ENCODE results near the gene ARFIP1. TPM values are rescaled to one million over a fixed set of nuclear protein-coding genes. Genes with fewer than 3 reads are reported as not detected.
A peak's percentile ranks its signal among the peaks of the same experiment; 100 is the strongest.

ARFIP1 gene
- total and polyA plus RNA-seq, 9 of the 15 experiments (the other 6 are each of a cell fraction or from before 2014, with no cell fraction given), result 14.1 to 25.1 (median 20.9) TPM

- TF ChIP-seq C11orf30 (IDR thresholded peaks at IDR 0.05; ENCODE audit: low read depth) (no peak), ZNF217 (CRISPR knock-in tag; IDR thresholded peaks at IDR 0.05) (no peak), HDAC2 (IDR thresholded peaks at IDR 0.05) (no peak), ATF3 (IDR thresholded peaks at IDR 0.05) (peak; percentile 29; the same call in 1 of the 2 replicates), ATF3 (CRISPR knock-in tag; conservative IDR thresholded peaks at IDR 0.05) (no peak)
- BruUV-seq (replicated peaks), result no TSS peak
- FAIRE-seq, result no peak
- Histone ChIP-seq H3K4me2 (ENCODE audit: insufficient read depth, low read length) (no peak overlapping the region), H3K9me3 (replicated peaks; ENCODE audit: control insufficient read depth, insufficient read depth, low read depth, low read length) (no peaks in the 10 kb centered on the region), H3K27me3 (ENCODE audit: control insufficient read depth in 2 of 2, insufficient read depth in 2 of 2, low read length in 2 of 2) (peaks cover 2 to 27% of the 10 kb centered on the region in 2 experiments; a peak in 3 of 5 replicates), H3K27ac (ENCODE audit: extremely low read depth, low read depth, low read length) (no peak overlapping the region), H3K4me3 (no peak overlapping the region), H2AFZ (ENCODE audit: low read depth, low read length) (no peak overlapping the region), H3K9me1 (ENCODE audit: control insufficient read depth, insufficient read depth, low read length) (no peaks in the 10 kb centered on the region), H4K20me1 (replicated peaks; ENCODE audit: control insufficient read depth, insufficient read depth, low read length) (peaks cover 4% of the 10 kb centered on the region; the same call in 1 of the 2 replicates), H3K4me1 (replicated peaks in 1 of 2; ENCODE audit: control insufficient read depth in 2 of 2, insufficient read depth in 2 of 2, low read length in 2 of 2) (peaks cover 7 to 18% of the 10 kb centered on the region in 2 experiments), H3K79me2 (ENCODE audit: control insufficient read depth, insufficient read depth, low read length) (no peaks in the 10 kb centered on the region), H3K36me3 (ENCODE audit: control insufficient read depth, insufficient read depth, low read length) (no peaks in the 10 kb centered on the region), H3K9ac (ENCODE audit: insufficient read depth in 1 of 2, low read depth in 2 of 2, low read length in 2 of 2) (no peak overlapping the region)
- ChIA-PET CTCF (ENCODE audit: low intra/inter-chr PET ratio) (no interaction called here), POLR2A (no interaction called here)
- no peak for ATAC-seq
- WGBS (ENCODE audit: insufficient coverage, low coverage, missing lambda C conversion rate), result 0% methylated on average over 1 of the region's 1 CpG
- in situ Hi-C loops (cut with MboI) (no loop called here), intact Hi-C loops (cut with micrococcal nuclease) (no loop called here)
- DNase-seq (ENCODE audit: extremely low read depth in 1 of 4, low spot score in 3 of 4), result no peak
Observed at GRCh38 chr4:152954741-152955140, 175.0 kb downstream of the ARFIP1 start.

- Histone ChIP-seq H3K79me2 (ENCODE audit: control insufficient read depth, insufficient read depth, low read length) (no peaks in the 10 kb centered on the region), H3K4me3 (no peak overlapping the region), H3K27ac (ENCODE audit: extremely low read depth, low read depth, low read length) (no peak overlapping the region), H3K9ac (ENCODE audit: insufficient read depth in 1 of 2, low read depth in 2 of 2, low read length in 2 of 2) (no peak overlapping the region), H3K27me3 (ENCODE audit: control insufficient read depth in 2 of 2, insufficient read depth in 2 of 2, low read length in 2 of 2) (peaks cover 0 to 15% of the 10 kb centered on the region in 2 experiments; a peak in 2 of 5 replicates), H4K20me1 (replicated peaks; ENCODE audit: control insufficient read depth, insufficient read depth, low read length) (no peaks in the 10 kb centered on the region), H3K9me1 (ENCODE audit: control insufficient read depth, insufficient read depth, low read length) (no peaks in the 10 kb centered on the region), H3K4me2 (ENCODE audit: insufficient read depth, low read length) (no peak overlapping the region), H3K4me1 (replicated peaks in 1 of 2; ENCODE audit: control insufficient read depth in 2 of 2, insufficient read depth in 2 of 2, low read length in 2 of 2) (peaks cover 7 to 18% of the 10 kb centered on the region in 2 experiments), H2AFZ (ENCODE audit: low read depth, low read length) (no peak overlapping the region), H3K36me3 (ENCODE audit: control insufficient read depth, insufficient read depth, low read length) (no peaks in the 10 kb centered on the region), H3K9me3 (replicated peaks; ENCODE audit: control insufficient read depth, insufficient read depth, low read depth, low read length) (no peaks in the 10 kb centered on the region)
- intact Hi-C loops (cut with micrococcal nuclease), result no loop called here
- in situ Hi-C loops (cut with MboI), result no loop called here
- 3% methylated on average over 2 of the region's 2 CpGs for WGBS (ENCODE audit: insufficient coverage, low coverage, missing lambda C conversion rate)
- no peak for DNase-seq (ENCODE audit: extremely low read depth in 1 of 4, low spot score in 3 of 4)
- CTCF ChIA-PET (ENCODE audit: low intra/inter-chr PET ratio), result no interaction called here
- no peak for ATAC-seq
- POLR2A ChIA-PET, result interaction anchor here (0.7 to 1.5 kb wide), 2 partner anchors 51 to 569 kb away, joined by 3 read pairs; no protein-coding TSS in a partner anchor
- no TSS peak for BruUV-seq (replicated peaks)
- FAIRE-seq, result no peak
- no peak for TF ChIP-seq MECOM (CRISPR knock-in tag; IDR thresholded peaks at IDR 0.05)
- TF ChIP-seq CCNT2 (IDR thresholded peaks at IDR 0.05; ENCODE audit: borderline replicate concordance, extremely low read depth, insufficient read length, low read depth, low read length), result no peak
- TF ChIP-seq FOXP4 (CRISPR knock-in tag; IDR thresholded peaks at IDR 0.05; ENCODE audit: borderline replicate concordance), result no peak
- TF ChIP-seq PHF8 (IDR thresholded peaks at IDR 0.05; ENCODE audit: borderline replicate concordance, low read length), result no peak
- no peak for TF ChIP-seq RNF2 (IDR thresholded peaks at IDR 0.05)
- TF ChIP-seq BRF1 (IDR thresholded peaks at IDR 0.05; ENCODE audit: borderline replicate concordance, extremely low read depth, insufficient read length), result no peak
- TF ChIP-seq ZNF586 (CRISPR knock-in tag; conservative IDR thresholded peaks at IDR 0.05), result no peak
- TF ChIP-seq TAF1 (IDR thresholded peaks at IDR 0.05; ENCODE audit: control insufficient read depth, extremely low read depth, insufficient read depth, low read length, severe bottlenecking), result no peak
- TF ChIP-seq MCM2 (IDR thresholded peaks at IDR 0.05; ENCODE audit: low read depth), result no peak
- no peak for TF ChIP-seq FOXP1 (CRISPR knock-in tag; IDR thresholded peaks at IDR 0.05)
Observed at GRCh38 chr4:152956147-152956546, 176.4 kb downstream of the ARFIP1 start.
